ENCODE results near the gene SRRM4. TPM values are rescaled to one million over a fixed set of nuclear protein-coding genes. Genes with fewer than 3 reads are reported as not detected.

The SRRM4 gene
- total and polyA plus RNA-seq, 2 experiments from 2014 or later, result 0.53 to 0.63 TPM

- no peak for TF ChIP-seq REST (IDR thresholded peaks at IDR 0.05; ENCODE audit: unreplicated experiment)
- TF ChIP-seq ZNF462 (CRISPR knock-in tag; IDR thresholded peaks at IDR 0.05), result no peak
- no peak for TF ChIP-seq CREB1 (CRISPR knock-in tag; IDR thresholded peaks at IDR 0.05; ENCODE audit: low read depth)
- no peak for TF ChIP-seq NANOG (IDR thresholded peaks at IDR 0.05; ENCODE audit: borderline replicate concordance)
- no peak for TF ChIP-seq EZH2 (IDR thresholded peaks at IDR 0.05; ENCODE audit: low read depth, unreplicated experiment)
- peak; percentile 85 to 89 for TF ChIP-seq CTCF (conservative IDR thresholded peaks at IDR 0.05; ENCODE audit: low read depth in 2 of 2)
- TF ChIP-seq EZH2phosphoT487 (IDR thresholded peaks at IDR 0.05; ENCODE audit: unreplicated experiment), result no peak
- no peak for TF ChIP-seq STAT1 (IDR thresholded peaks at IDR 0.05; ENCODE audit: unreplicated experiment)
- peak; percentile 36; the same call in 1 of the 2 replicates for TF ChIP-seq ZNF331 (CRISPR knock-in tag; IDR thresholded peaks at IDR 0.05; ENCODE audit: low read depth)
- TF ChIP-seq POLR2AphosphoS5 (IDR thresholded peaks at IDR 0.05; ENCODE audit: low read depth), result no peak
- TF ChIP-seq ETS1 (IDR thresholded peaks at IDR 0.05), result no peak
- TF ChIP-seq ZNF114 (CRISPR knock-in tag; IDR thresholded peaks at IDR 0.05), result no peak
- H3K9me3 Mint-ChIP-seq, result peaks cover 12% of the 10 kb centered on the region
- no peaks in the 10 kb centered on the region for H4K20me1 ChIP-seq (replicated peaks; ENCODE audit: insufficient read depth)
- H3K4me1 Mint-ChIP-seq, result peaks cover 16% of the 10 kb centered on the region
- H3K9me2 ChIP-seq (ENCODE audit: insufficient read depth), result no peaks in the 10 kb centered on the region
- no peaks in the 10 kb centered on the region for H3K4me1 ChIP-seq (ENCODE audit: insufficient read depth)
- H3K4me2 ChIP-seq, result no peak overlapping the region
- no peak overlapping the region for H3K27ac ChIP-seq (ENCODE audit: low read depth)
- no peak overlapping the region for H3K4me3 ChIP-seq
- no peaks in the 10 kb centered on the region for H3K36me3 ChIP-seq (ENCODE audit: insufficient read depth)
- no peaks in the 10 kb centered on the region for H3F3A ChIP-seq (replicated peaks; ENCODE audit: low read depth)
- no peaks in the 10 kb centered on the region for H3K79me2 ChIP-seq (replicated peaks; ENCODE audit: insufficient read depth)
- peaks cover 6% of the 10 kb centered on the region for H3K27me3 Mint-ChIP-seq (ENCODE audit: insufficient read depth, low read depth, poor library complexity)
- peak; percentile 88 for ATAC-seq
- peak; percentile 84 for DNase-seq (ENCODE audit: low spot score)
- no peak overlapping the region for H3K27ac Mint-ChIP-seq
- no peaks in the 10 kb centered on the region for H3K27me3 ChIP-seq (ENCODE audit: insufficient read depth)
- no peak overlapping the region for H2AFZ ChIP-seq
- peaks cover 17% of the 10 kb centered on the region for H3K36me3 Mint-ChIP-seq (ENCODE audit: low read depth)
- H3K4me3 Mint-ChIP-seq, result no peak overlapping the region
Measured at GRCh38 chr12:119115296-119115905, 134.1 kb downstream of the SRRM4 start.
